ENCODE measurements around the gene SMIM21. TPM values are rescaled to one million over a fixed set of nuclear protein-coding genes. Genes with fewer than 3 reads are reported as not detected.

SMIM21 gene
- polyA plus RNA-seq, 1 donor (not counting 4 experiments of a cell fraction or from before 2014, with no cell fraction given): not detected

GRCh38 chr18:75392226-75392578 is 35.3 kb downstream of the SMIM21 start:
- no peaks in the 10 kb centered on the region for H3K9me3 ChIP-seq (ENCODE audit: control insufficient read depth, low read depth, low read length)
- no peaks in the 10 kb centered on the region for H3K27me3 ChIP-seq (ENCODE audit: control insufficient read depth, extremely low read depth, insufficient read depth, low read length)
- no peak overlapping the region for H3K4me2 ChIP-seq (ENCODE audit: control insufficient read depth, extremely low read depth, insufficient read depth, low read depth, low read length)
- no peaks in the 10 kb centered on the region for H3K36me3 ChIP-seq (ENCODE audit: control insufficient read depth in 2 of 2, extremely low read depth in 1 of 2, insufficient read depth in 2 of 2, low read length in 2 of 2)
- DNase-seq (ENCODE audit: low read depth, low spot score) (no peak), FAIRE-seq (no peak)
- H3K9ac ChIP-seq (ENCODE audit: control insufficient read depth, extremely low read depth, insufficient read depth, low read length): no peak overlapping the region
- no peaks in the 10 kb centered on the region for H3K4me1 ChIP-seq (ENCODE audit: control insufficient read depth, extremely low read depth, insufficient read depth, low read length)
- no peaks in the 10 kb centered on the region for H3K79me2 ChIP-seq (ENCODE audit: control insufficient read depth, insufficient read depth, low read length)
- no peaks in the 10 kb centered on the region for H4K20me1 ChIP-seq (ENCODE audit: control insufficient read depth, extremely low read depth, insufficient read depth, low read length)
- no peak overlapping the region for H3K27ac ChIP-seq (ENCODE audit: control insufficient read depth, insufficient read depth, low read length)
- no peaks in the 10 kb centered on the region for H3K9me1 ChIP-seq (ENCODE audit: control insufficient read depth, extremely low read depth, insufficient read depth, low read length)
- no peak overlapping the region for H3K4me3 ChIP-seq (ENCODE audit: control insufficient read depth in 2 of 3, extremely low read depth in 1 of 3, insufficient read depth in 2 of 3, low read depth in 1 of 3, low read length in 3 of 3)
- dilution Hi-C loops (cut with MboI; ENCODE audit: extremely low pct_ligation_motif_present, low sequenced_read_pairs): no loop called here
- TF ChIP-seq EZH2 (IDR thresholded peaks at IDR 0.05; ENCODE audit: low read length) (no peak), CTCF (optimal IDR thresholded peaks at IDR 0.05 in 1 of 3, IDR thresholded peaks at IDR 0.05 in 1 of 3, conservative IDR thresholded peaks at IDR 0.05 in 1 of 3; ENCODE audit: extremely low read depth in 1 of 3, insufficient read depth in 2 of 3, low read length in 3 of 3) (no peak)
- H2AFZ ChIP-seq (ENCODE audit: control insufficient read depth, low read length): no peak overlapping the region

GRCh38 chr18:75391279-75392225 is 36.0 kb downstream of the SMIM21 start:
- no peaks in the 10 kb centered on the region for H3K4me1 ChIP-seq (ENCODE audit: control insufficient read depth, extremely low read depth, insufficient read depth, low read length)
- no peaks in the 10 kb centered on the region for H3K36me3 ChIP-seq (ENCODE audit: control insufficient read depth in 2 of 2, extremely low read depth in 1 of 2, insufficient read depth in 2 of 2, low read length in 2 of 2)
- no peaks in the 10 kb centered on the region for H3K27me3 ChIP-seq (ENCODE audit: control insufficient read depth, extremely low read depth, insufficient read depth, low read length)
- TF ChIP-seq CTCF (optimal IDR thresholded peaks at IDR 0.05 in 1 of 3, IDR thresholded peaks at IDR 0.05 in 1 of 3, conservative IDR thresholded peaks at IDR 0.05 in 1 of 3; ENCODE audit: extremely low read depth in 1 of 3, insufficient read depth in 2 of 3, low read length in 3 of 3) (no peak), EZH2 (IDR thresholded peaks at IDR 0.05; ENCODE audit: low read length) (no peak)
- no peak overlapping the region for H3K4me2 ChIP-seq (ENCODE audit: control insufficient read depth, extremely low read depth, insufficient read depth, low read depth, low read length)
- H3K9ac ChIP-seq (ENCODE audit: control insufficient read depth, extremely low read depth, insufficient read depth, low read length): no peak overlapping the region
- no peaks in the 10 kb centered on the region for H3K79me2 ChIP-seq (ENCODE audit: control insufficient read depth, insufficient read depth, low read length)
- no peak for DNase-seq (ENCODE audit: low read depth, low spot score)
- H3K27ac ChIP-seq (ENCODE audit: control insufficient read depth, insufficient read depth, low read length): no peak overlapping the region
- no peak overlapping the region for H2AFZ ChIP-seq (ENCODE audit: control insufficient read depth, low read length)
- no peaks in the 10 kb centered on the region for H3K9me1 ChIP-seq (ENCODE audit: control insufficient read depth, extremely low read depth, insufficient read depth, low read length)
- FAIRE-seq: no peak
- H3K4me3 ChIP-seq (ENCODE audit: control insufficient read depth in 2 of 3, extremely low read depth in 1 of 3, insufficient read depth in 2 of 3, low read depth in 1 of 3, low read length in 3 of 3): no peak overlapping the region
- no peaks in the 10 kb centered on the region for H3K9me3 ChIP-seq (ENCODE audit: control insufficient read depth, low read depth, low read length)
- dilution Hi-C loops (cut with MboI; ENCODE audit: extremely low pct_ligation_motif_present, low sequenced_read_pairs): no loop called here
- H4K20me1 ChIP-seq (ENCODE audit: control insufficient read depth, extremely low read depth, insufficient read depth, low read length): no peaks in the 10 kb centered on the region
